ENCODE data around the gene PTPDC1. TPM values are rescaled to one million over a fixed set of nuclear protein-coding genes. Genes with fewer than 3 reads are reported as not detected.

Gene PTPDC1
- total and polyA plus RNA-seq, 2 of the 8 experiments (the other 6 are each of a cell fraction or from before 2014, with no cell fraction given): 4.1 to 7.3 TPM

DNA sequence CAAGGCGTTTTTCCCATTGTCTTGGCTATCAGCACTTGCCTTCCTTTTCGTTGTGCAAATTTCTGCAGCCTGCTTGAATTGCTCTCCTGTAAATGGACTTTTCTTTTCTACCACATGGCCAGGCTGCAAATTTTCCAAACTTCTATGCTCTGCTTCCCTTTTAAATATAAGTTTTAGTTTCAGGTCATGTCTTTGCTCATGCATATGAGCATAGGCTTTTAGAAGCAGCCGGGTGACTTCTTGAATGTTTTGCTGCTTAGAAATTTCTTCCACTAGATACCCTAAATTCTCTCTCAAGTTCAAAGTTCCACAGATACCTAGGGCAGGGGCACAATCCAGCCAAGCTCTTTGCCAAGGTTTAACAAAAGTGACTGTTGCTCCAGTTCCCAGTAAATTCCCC, 22.4 kb upstream of the PTPDC1 start:
- H3K9me3 ChIP-seq (ENCODE audit: insufficient read depth in 2 of 2, low read depth in 1 of 2, low read length in 1 of 2): peaks cover 8 to 15% of the 10 kb centered on the region in 2 experiments; a peak in 3 of 4 replicates
- TF ChIP-seq NANOG (IDR thresholded peaks at IDR 0.05; ENCODE audit: insufficient read depth, low read depth, low read length, poor library complexity, severe bottlenecking) (no peak), TAF7 (optimal IDR thresholded peaks at IDR 0.05; ENCODE audit: borderline replicate concordance, low read depth, low read length) (no peak), GTF2F1 (IDR thresholded peaks at IDR 0.05; ENCODE audit: borderline replicate concordance, low read depth, low read length) (no peak), PHF8 (conservative IDR thresholded peaks at IDR 0.05; ENCODE audit: low read depth, low read length) (no peak), SRF (IDR thresholded peaks at IDR 0.05; ENCODE audit: low read depth, low read length) (no peak), SP2 (IDR thresholded peaks at IDR 0.05; ENCODE audit: low read length) (no peak), TCF12 (IDR thresholded peaks at IDR 0.05; ENCODE audit: low read depth, low read length) (no peak), CHD2 (IDR thresholded peaks at IDR 0.05; ENCODE audit: low read length) (no peak)

More for the DNA sequence above, 22.4 kb upstream of the PTPDC1 start:
- no peak overlapping the region for H3K27ac ChIP-seq (ENCODE audit: low read depth, low read length)
- no peak overlapping the region for H3K4me3 ChIP-seq (ENCODE audit: extremely low read depth in 1 of 4, insufficient read depth in 2 of 4, low read depth in 3 of 4, low read length in 4 of 4)
- H2BK15ac ChIP-seq (ENCODE audit: low read length): no peak overlapping the region
- no peak overlapping the region for H2BK12ac ChIP-seq (ENCODE audit: low read depth, low read length)
- no peak overlapping the region for H3K4ac ChIP-seq (replicated peaks; ENCODE audit: insufficient read length, low read depth, low read length)
- H3K23me2 ChIP-seq (ENCODE audit: low read depth, low read length): no peaks in the 10 kb centered on the region
- H4K20me1 ChIP-seq (replicated peaks in 1 of 2; ENCODE audit: control insufficient read depth in 1 of 2, insufficient read depth in 2 of 2, low read length in 2 of 2): no peaks in the 10 kb centered on the region
- DNase-seq (ENCODE audit: low read depth in 1 of 2, low spot score in 2 of 2) (no peak), FAIRE-seq (no peak)
- no peaks in the 10 kb centered on the region for H3K79me2 ChIP-seq (ENCODE audit: control insufficient read depth in 1 of 2, insufficient read depth in 2 of 2, low read length in 2 of 2)
- no peak overlapping the region for H4K8ac ChIP-seq (ENCODE audit: extremely low read depth, insufficient read depth, low read length)
- H3K4me2 ChIP-seq (ENCODE audit: insufficient read depth in 1 of 2, low read depth in 2 of 2, low read length in 2 of 2): no peak overlapping the region
- no peak overlapping the region for H2AK5ac ChIP-seq (ENCODE audit: low read depth, low read length)
- no peak overlapping the region for H2BK5ac ChIP-seq (ENCODE audit: low read depth, low read length)
- CTCF ChIA-PET (ENCODE audit: partially characterized antibody): no interaction called here
- H4K91ac ChIP-seq (replicated peaks; ENCODE audit: insufficient read length, low read length): no peak overlapping the region
- no peak overlapping the region for H3K23ac ChIP-seq (ENCODE audit: insufficient read length)
- H3K4me1 ChIP-seq (replicated peaks in 1 of 4; ENCODE audit: control insufficient read depth in 3 of 4, insufficient read depth in 4 of 4, low read length in 3 of 4): peaks cover 0 to 2% (median 0%) of the 10 kb centered on the region in 4 experiments; a peak in 2 of 7 replicates
- POLR2A ChIA-PET (ENCODE audit: partially characterized antibody): no interaction called here
- H3K9ac ChIP-seq (replicated peaks in 1 of 4; ENCODE audit: extremely low read depth in 1 of 4, low read depth in 3 of 4, low read length in 3 of 4): no peak overlapping the region
- H4K5ac ChIP-seq (ENCODE audit: insufficient read length, low read depth, low read length): no peak overlapping the region
- H2AFZ ChIP-seq (ENCODE audit: low read length): no peak overlapping the region
- no peak overlapping the region for H3K14ac ChIP-seq (ENCODE audit: insufficient read length)
- H2BK120ac ChIP-seq (replicated peaks; ENCODE audit: low read depth, low read length): no peak overlapping the region
- no peak overlapping the region for H2BK20ac ChIP-seq (ENCODE audit: low read length)
- no peak overlapping the region for H3K56ac ChIP-seq (replicated peaks; ENCODE audit: insufficient read length, low read depth, low read length)
- 88% methylated on average over 3 of the region's 3 CpGs; no CpG with 5 or more reads in 1 of the 2 experiments for WGBS, 2 experiments (ENCODE audit: extremely low coverage in 1 of 2, insufficient coverage in 1 of 2, insufficient read length in 1 of 2, insufficient replicate concordance in 2 of 2, low coverage in 1 of 2, low lambda C conversion rate in 2 of 2, missing lambda C conversion rate in 1 of 2)
- H3K36me3 ChIP-seq (ENCODE audit: control insufficient read depth in 2 of 4, insufficient read depth in 4 of 4, low read length in 3 of 4): no peaks in the 10 kb centered on the region
- no peaks in the 10 kb centered on the region for H3K79me1 ChIP-seq (ENCODE audit: low read depth, low read length)
- no peak overlapping the region for H3K18ac ChIP-seq (ENCODE audit: extremely low read depth, low read length)
- H3K27me3 ChIP-seq (replicated peaks in 1 of 4; ENCODE audit: control insufficient read depth in 3 of 4, extremely low read depth in 1 of 4, insufficient read depth in 3 of 4, low read length in 3 of 4): no peaks in the 10 kb centered on the region
